ENCODE measurements around the gene SMG7. TPM values are rescaled to one million over a fixed set of nuclear protein-coding genes. Genes with fewer than 3 reads are reported as not detected.
"Not testable (repeated sequence)": the region's sequence is repeated elsewhere in the genome, so short reads cannot be mapped to it uniquely, and the experiment has no call there.

Gene SMG7, protein sequence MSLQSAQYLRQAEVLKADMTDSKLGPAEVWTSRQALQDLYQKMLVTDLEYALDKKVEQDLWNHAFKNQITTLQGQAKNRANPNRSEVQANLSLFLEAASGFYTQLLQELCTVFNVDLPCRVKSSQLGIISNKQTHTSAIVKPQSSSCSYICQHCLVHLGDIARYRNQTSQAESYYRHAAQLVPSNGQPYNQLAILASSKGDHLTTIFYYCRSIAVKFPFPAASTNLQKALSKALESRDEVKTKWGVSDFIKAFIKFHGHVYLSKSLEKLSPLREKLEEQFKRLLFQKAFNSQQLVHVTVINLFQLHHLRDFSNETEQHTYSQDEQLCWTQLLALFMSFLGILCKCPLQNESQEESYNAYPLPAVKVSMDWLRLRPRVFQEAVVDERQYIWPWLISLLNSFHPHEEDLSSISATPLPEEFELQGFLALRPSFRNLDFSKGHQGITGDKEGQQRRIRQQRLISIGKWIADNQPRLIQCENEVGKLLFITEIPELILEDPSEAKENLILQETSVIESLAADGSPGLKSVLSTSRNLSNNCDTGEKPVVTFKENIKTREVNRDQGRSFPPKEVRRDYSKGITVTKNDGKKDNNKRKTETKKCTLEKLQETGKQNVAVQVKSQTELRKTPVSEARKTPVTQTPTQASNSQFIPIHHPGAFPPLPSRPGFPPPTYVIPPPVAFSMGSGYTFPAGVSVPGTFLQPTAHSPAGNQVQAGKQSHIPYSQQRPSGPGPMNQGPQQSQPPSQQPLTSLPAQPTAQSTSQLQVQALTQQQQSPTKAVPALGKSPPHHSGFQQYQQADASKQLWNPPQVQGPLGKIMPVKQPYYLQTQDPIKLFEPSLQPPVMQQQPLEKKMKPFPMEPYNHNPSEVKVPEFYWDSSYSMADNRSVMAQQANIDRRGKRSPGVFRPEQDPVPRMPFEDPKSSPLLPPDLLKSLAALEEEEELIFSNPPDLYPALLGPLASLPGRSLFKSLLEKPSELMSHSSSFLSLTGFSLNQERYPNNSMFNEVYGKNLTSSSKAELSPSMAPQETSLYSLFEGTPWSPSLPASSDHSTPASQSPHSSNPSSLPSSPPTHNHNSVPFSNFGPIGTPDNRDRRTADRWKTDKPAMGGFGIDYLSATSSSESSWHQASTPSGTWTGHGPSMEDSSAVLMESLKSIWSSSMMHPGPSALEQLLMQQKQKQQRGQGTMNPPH
- 22.9 and 36.7 TPM in 2 replicates for total RNA-seq

GRCh38 chr1:183472488-183473216 lies at the start of gene SMG7:
Gene SMG7, plus strand, starts transcription at chr1:183472499. Its CDS starts 122 bp downstream, at chr1:183472621.
- DNase-seq (ENCODE audit: low read depth), result peak; percentile 41
- peak within 1 kb of the TSS; percentile 91 for H3K4me3 ChIP-seq (ENCODE audit: low read depth, low read length)
- TF ChIP-seq CTCF (IDR thresholded peaks at IDR 0.05; ENCODE audit: insufficient read depth, low read depth, low read length), result no peak

DNA sequence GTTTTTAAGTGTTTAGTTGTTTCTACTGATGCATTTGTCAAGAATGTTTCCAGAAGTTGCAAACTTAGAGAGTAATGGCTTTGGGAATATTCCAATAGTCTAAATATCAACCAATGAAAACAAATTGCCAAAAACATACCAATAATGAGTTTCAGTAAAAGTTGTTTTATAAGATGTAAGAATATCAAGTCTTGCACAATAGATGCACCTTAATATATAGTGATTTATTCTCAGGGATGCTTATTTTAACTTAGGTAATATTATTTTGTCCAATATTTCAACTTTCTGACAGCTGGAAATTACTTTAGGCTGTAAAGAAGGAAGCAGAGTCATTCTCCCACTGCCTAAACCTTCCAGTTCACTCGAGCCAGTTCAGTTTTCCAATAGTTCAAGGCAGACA lies 48.8 kb upstream of the SMG7 start:
- TF ChIP-seq CTCF (IDR thresholded peaks at IDR 0.05; ENCODE audit: insufficient read depth, low read depth, low read length), result no peak
- H3K4me3 ChIP-seq (ENCODE audit: low read depth, low read length), result no peak overlapping the region
- no peak for DNase-seq (ENCODE audit: low read depth)

DNA sequence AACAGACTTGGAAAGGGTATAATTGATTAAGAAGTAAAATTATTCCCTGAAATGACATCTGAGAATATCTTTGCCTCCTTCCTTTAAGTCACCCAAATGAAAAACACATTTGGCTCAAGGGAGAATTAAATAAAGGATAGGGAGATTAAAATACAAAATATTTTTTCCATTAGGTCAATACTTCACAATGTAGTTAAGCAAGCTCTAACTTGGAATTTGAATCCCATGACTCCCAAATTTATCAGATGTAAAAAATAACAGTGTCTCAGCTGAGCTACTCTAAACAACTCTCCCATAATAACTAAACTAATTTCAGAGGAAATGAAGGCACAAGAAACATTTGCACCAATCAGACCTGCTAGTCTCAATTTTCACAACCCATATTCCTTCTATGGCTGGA lies 47.6 kb upstream of the SMG7 start:
- TF ChIP-seq CTCF (IDR thresholded peaks at IDR 0.05; ENCODE audit: insufficient read depth, low read depth, low read length), result no peak
- H3K4me3 ChIP-seq (ENCODE audit: low read depth, low read length), result no peak overlapping the region
- DNase-seq (ENCODE audit: low read depth), result no peak

DNA sequence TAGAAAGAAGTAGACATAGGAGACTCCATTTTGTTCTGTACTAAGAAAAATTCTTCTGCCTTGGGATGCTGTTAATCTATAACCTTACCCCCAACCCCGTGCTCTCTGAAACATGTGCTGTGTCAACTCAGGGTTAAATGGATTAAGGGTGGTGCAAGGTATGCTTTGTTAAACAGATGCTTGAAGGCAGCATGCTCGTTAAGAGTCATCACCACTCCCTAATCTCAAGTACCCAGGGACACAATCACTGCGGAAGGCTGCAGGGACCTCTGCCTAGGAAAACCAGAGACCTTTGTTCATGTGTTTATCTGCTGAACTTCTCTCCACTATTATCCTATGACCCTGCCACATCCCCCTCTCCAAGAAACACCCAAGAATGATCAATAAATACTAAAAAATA lies 44.7 kb upstream of the SMG7 start:
- not testable (repeated sequence) for H3K4me3 ChIP-seq (ENCODE audit: low read depth, low read length); DNase-seq (ENCODE audit: low read depth)

DNA sequence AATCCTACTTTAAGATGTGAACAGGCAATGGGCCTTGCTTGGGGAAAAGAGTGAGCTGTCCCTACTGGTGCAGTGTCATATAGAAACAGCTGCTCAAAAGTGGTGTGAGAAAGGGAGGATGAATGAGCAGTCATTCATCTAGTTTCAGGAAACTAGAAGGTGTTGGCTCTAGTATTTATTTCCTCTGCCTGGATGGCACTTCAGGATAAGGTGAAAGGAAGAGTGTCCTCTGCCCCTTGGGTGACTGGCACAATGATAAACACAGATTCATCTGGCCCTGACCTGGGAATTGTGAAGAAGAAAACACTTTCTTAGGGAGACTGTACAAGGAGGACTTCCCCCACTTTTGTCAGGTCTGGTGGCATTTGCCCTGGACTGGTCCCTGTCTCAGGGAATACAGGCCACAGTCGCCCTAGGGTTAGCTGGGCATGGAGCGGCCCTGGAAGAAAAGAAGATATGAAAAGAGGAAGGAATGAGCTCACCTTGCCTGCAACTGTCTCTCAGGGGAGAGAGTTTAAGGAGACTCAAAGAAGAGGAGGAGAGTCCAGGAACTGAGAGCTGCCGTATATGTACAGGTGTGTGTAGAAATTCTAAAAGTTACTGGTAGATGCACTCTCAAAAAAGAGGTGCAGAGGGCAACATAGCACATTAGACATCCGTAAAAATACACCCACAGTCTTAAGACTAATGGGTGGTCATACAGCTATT lies 40.3 kb upstream of the SMG7 start:
- DNase-seq (ENCODE audit: low read depth), result no peak
- TF ChIP-seq CTCF (IDR thresholded peaks at IDR 0.05; ENCODE audit: insufficient read depth, low read depth, low read length), result no peak
- H3K4me3 ChIP-seq (ENCODE audit: low read depth, low read length), result no peak overlapping the region

GRCh38 chr1:183432548-183432875 lies 39.8 kb upstream of the SMG7 start:
- TF ChIP-seq CTCF (IDR thresholded peaks at IDR 0.05; ENCODE audit: insufficient read depth, low read depth, low read length), result no peak
- H3K4me3 ChIP-seq (ENCODE audit: low read depth, low read length), result no peak overlapping the region
- DNase-seq (ENCODE audit: low read depth), result no peak
